ES-I3 (cell line): ENCODE measurements around the gene TBPL1.
"Not testable (repeated sequence)": the region's sequence is repeated elsewhere in the genome, so short reads cannot be mapped to it uniquely, and the experiment has no call there.

ENCODE experiments used
- H3K36me3 ChIP-seq: 2 replicates; pipeline ENCODE4 v1.6.1; 2013; ENCODE audit warnings: mild to moderate bottlenecking, low read length, control low read depth, moderate library complexity; ENCODE audit not compliant: insufficient read depth
- H3K4me1 ChIP-seq: 2 replicates; pipeline ENCODE4 v1.6.1; 2013; ENCODE audit warnings: mild to moderate bottlenecking, control low read depth, low read length; ENCODE audit not compliant: insufficient read depth
- H3K9ac ChIP-seq: 2 replicates; pipeline ENCODE4 v1.6.1; 2013; ENCODE audit warnings: low read depth, mild to moderate bottlenecking, low read length, moderate library complexity
- H3K9me3 ChIP-seq: 2 replicates; pipeline ENCODE4 v1.6.1; 2013; ENCODE audit warnings: mild to moderate bottlenecking, low read length, moderate library complexity; ENCODE audit not compliant: control insufficient read depth, insufficient read depth

Gene TBPL1

GRCh38 chr6:133958791-133959190 lies 5.8 kb downstream of the TBPL1 start:
- Histone ChIP-seq H3K36me3 (no peaks in the 10 kb centered on the region), H3K4me1 (peaks cover 15% of the 10 kb centered on the region; the same call in 1 of the 2 replicates), H3K9me3 (no peaks in the 10 kb centered on the region), H3K9ac (no peak overlapping the region)

- H3K9me3 ChIP-seq, result no peaks in the 10 kb centered on the region
- H3K36me3 ChIP-seq, result no peaks in the 10 kb centered on the region
- H3K4me1 ChIP-seq, result peaks cover 5% of the 10 kb centered on the region; the same call in 1 of the 2 replicates
- H3K9ac ChIP-seq, result no peak overlapping the region
Measured at GRCh38 chr6:133959667-133960368, 6.8 kb downstream of the TBPL1 start.

DNA sequence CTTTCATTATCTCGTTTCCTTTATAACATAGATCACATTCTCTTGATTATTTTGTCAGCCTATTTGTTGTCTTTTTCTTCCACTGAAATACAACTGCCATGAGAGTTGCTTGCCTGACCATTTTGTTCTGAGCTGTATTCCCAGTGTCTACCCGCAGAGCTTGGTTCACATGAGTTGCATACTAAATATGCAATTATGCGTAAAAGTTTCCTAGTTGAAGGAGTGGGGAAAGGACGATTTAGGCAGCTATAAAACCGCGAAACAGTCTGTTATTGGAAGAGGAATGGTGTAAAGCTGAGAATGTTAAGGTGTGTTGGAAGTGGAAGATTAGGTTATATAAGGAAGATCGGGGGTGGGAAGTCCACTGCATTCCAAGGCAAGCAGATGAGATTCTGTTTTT lies 8.8 kb downstream of the TBPL1 start:
- Histone ChIP-seq H3K9ac (no peak overlapping the region), H3K36me3 (no peaks in the 10 kb centered on the region), H3K9me3 (no peaks in the 10 kb centered on the region), H3K4me1 (0 out of 2 replicates have a peak, but pooled peaks cover 4% of the 10 kb centered on the region)

GRCh38 chr6:133964052-133964451 lies 11.0 kb downstream of the TBPL1 start:
- Histone ChIP-seq H3K4me1 (0 out of 2 replicates have a peak, but pooled peaks cover 4% of the 10 kb centered on the region), H3K9me3 (no peaks in the 10 kb centered on the region), H3K9ac (no peak overlapping the region), H3K36me3 (no peaks in the 10 kb centered on the region)

- Histone ChIP-seq H3K4me1 (peaks cover 10% of the 10 kb centered on the region), H3K9ac (no peak overlapping the region), H3K9me3 (no peaks in the 10 kb centered on the region), H3K36me3 (no peaks in the 10 kb centered on the region)
Measured at GRCh38 chr6:133964702-133965101, 11.7 kb downstream of the TBPL1 start.

DNA sequence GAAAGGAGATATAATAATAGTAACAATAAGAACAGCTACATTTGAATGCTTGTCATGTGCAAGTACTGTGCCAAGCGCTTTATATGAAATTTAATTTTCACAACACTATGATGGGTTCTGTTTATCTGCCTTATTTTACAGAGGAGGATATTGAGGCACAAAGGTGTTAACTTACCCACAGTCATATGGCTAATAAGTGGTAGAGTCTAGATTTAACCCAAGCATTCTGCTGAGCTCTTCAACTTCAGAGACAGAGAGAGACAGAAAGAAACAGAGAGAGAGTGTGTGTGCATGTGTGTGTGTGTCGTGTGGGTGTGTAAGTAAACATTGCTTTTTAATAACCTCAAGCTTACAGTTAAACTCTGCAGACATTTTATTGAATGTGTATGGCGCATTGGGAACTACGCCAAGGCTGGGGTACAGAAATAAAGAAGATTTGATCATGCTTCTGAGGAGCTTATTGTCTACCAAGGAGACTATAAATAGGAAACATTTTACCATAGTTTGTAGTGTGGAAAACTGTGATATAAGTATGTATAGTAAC lies 12.9 kb downstream of the TBPL1 start:
- Histone ChIP-seq H3K36me3 (no peaks in the 10 kb centered on the region), H3K4me1 (peaks cover 13% of the 10 kb centered on the region), H3K9ac (no peak overlapping the region), H3K9me3 (no peaks in the 10 kb centered on the region)

- Histone ChIP-seq H3K9me3 (no peaks in the 10 kb centered on the region), H3K36me3 (no peaks in the 10 kb centered on the region), H3K4me1 (peaks cover 10% of the 10 kb centered on the region), H3K9ac (no peak overlapping the region)
Measured at GRCh38 chr6:133966654-133967329, 13.8 kb downstream of the TBPL1 start.

- Histone ChIP-seq H3K4me1 (peaks cover 11% of the 10 kb centered on the region), H3K9me3 (no peaks in the 10 kb centered on the region), H3K36me3 (no peaks in the 10 kb centered on the region), H3K9ac (no peak overlapping the region)
Measured at GRCh38 chr6:133967347-133967746, 14.3 kb downstream of the TBPL1 start.

GRCh38 chr6:133967835-133968234 lies 14.8 kb downstream of the TBPL1 start:
- H3K36me3 ChIP-seq, H3K9me3 ChIP-seq, H3K9ac ChIP-seq: not testable (repeated sequence)
- H3K4me1 ChIP-seq, result peaks cover 13% of the 10 kb centered on the region

DNA sequence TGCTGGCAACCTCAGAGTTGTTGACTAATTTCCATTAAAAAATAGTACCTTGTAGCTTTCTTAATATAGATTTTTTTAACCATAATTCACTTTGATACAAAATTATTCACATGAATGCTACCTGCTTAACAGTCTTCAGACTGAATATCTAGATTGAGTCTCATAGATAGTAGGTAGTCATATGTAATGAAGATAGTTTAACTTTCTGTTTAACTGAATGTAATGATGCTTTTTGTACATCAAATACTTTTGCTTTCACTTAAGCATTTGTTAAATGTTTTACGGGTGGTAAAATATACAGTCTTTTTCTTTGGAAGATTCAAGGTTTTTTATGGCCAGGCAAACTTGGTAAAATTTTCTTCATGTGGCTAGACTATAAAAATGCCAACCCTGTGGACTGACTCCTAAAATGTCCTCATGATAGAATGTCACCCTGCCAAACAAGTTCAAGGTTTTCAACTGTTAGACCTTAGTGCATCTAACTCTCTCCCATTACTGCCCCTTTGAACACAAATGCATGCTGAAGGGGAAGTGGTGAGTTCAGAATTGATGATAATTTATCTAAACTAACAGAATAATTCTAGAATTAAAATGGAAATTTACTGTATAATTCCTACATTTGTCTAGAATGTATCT lies 16.4 kb downstream of the TBPL1 start:
- Histone ChIP-seq H3K9me3 (no peaks in the 10 kb centered on the region), H3K4me1 (peaks cover 13% of the 10 kb centered on the region), H3K36me3 (no peaks in the 10 kb centered on the region)

GRCh38 chr6:133969921-133970295 lies 16.9 kb downstream of the TBPL1 start:
- Histone ChIP-seq H3K4me1 (peaks cover 13% of the 10 kb centered on the region), H3K9ac (no peak overlapping the region), H3K36me3 (no peaks in the 10 kb centered on the region), H3K9me3 (no peaks in the 10 kb centered on the region)

More for the DNA sequence above, 16.4 kb downstream of the TBPL1 start:
- no peak overlapping the region for H3K9ac ChIP-seq

- no peak overlapping the region for H3K9ac ChIP-seq
- H3K4me1 ChIP-seq, result peaks cover 20% of the 10 kb centered on the region
- no peaks in the 10 kb centered on the region for H3K36me3 ChIP-seq
- H3K9me3 ChIP-seq, result no peaks in the 10 kb centered on the region
Measured at GRCh38 chr6:133971861-133972260, 18.8 kb downstream of the TBPL1 start.

- H3K4me1 ChIP-seq, result peaks cover 20% of the 10 kb centered on the region
- no peaks in the 10 kb centered on the region for H3K9me3 ChIP-seq
- no peaks in the 10 kb centered on the region for H3K36me3 ChIP-seq
- H3K9ac ChIP-seq, result no peak overlapping the region
Measured at GRCh38 chr6:133972388-133972787, 19.4 kb downstream of the TBPL1 start.

- no peak overlapping the region for H3K9ac ChIP-seq
- H3K36me3 ChIP-seq, result no peaks in the 10 kb centered on the region
- peaks cover 20% of the 10 kb centered on the region for H3K4me1 ChIP-seq
- no peaks in the 10 kb centered on the region for H3K9me3 ChIP-seq
Measured at GRCh38 chr6:133973109-133973971, 20.3 kb downstream of the TBPL1 start.
